Coronary artery (tissue), 2 donors: Measurements from ENCODE around the gene GAB3.
"Not testable (repeated sequence)": the region's sequence is repeated elsewhere in the genome, so short reads cannot be mapped to it uniquely, and the experiment has no call there.

Source experiments
- DNase-seq: peaks from one replicate; pipeline ENCODE4 v3.0.0-alpha.2; 2017; ENCODE audit warnings: low spot score
- H3K27ac ChIP-seq, 2 donors: fragments of 200-600 bp; sonication (generic); one replicate each; pipeline ENCODE4 v1.5.1; 2016 to 2019
- H3K4me3 ChIP-seq: fragments of 200-600 bp; sonication (generic); 2 replicates; pipeline ENCODE4 v1.5.1; 2016; ENCODE audit warnings: mild to moderate bottlenecking, moderate library complexity
- CTCF ChIP-seq: fragments of 200-600 bp; sonication (generic); IDR thresholded peaks from one replicate; pipeline ENCODE4 v1.5.1; 2019; ENCODE audit warnings: antibody characterized with exemption

GAB3 gene

DNA sequence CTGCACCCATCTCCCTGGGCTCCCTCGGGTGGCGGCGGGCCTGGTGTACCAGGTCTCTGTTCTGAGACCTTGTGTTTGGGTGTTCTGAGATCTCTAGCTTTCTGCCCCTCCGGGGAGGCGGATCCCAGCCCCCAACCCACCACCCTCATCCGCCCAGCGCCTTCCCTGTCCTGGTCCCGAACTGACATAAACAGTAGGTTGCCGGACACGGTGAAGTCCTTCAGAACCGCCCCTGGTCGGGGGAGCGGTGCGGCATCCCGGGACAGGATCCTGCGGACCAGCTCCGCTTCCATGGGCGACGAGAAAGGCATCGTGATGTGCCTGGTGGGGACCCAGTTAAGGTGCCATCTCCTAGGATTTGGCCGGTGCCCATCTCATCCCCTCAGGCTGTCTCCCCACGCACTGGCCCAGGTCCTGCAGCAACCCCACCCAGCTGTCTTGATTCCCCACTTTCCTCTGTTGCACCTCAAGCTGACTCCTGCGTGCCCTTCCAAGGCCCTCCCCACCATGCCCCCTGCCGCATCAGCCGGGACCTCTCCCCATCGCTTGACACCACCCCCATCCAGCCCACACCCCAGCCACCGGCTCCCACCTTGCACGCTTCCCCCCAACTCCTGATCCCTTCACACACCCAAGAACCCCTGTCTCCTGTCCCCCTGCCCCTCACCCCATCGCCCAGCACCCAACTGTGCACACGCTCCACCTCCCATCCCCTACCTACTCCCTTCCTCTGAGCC lies 98.4 kb downstream of the GAB3 start:
- DNase-seq, result peak; percentile 61
- TF ChIP-seq CTCF, result no peak
- no peak overlapping the region for H3K27ac ChIP-seq
- no peak overlapping the region for H3K4me3 ChIP-seq

DNA sequence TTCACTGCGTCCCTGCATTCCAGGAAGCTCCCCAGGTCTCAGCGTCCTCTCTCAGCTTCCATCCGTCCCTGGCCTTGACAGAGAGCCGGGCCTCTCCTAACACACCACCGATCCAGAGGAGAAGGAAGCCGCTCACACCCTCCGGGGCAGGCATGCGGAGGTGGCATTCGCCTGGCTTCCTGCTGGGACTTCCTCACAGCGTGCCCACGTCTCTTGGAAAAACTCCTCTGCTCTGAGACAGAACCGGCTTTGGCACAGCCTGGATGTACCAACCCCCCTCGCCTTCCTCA lies 100.7 kb downstream of the GAB3 start:
- Histone ChIP-seq H3K27ac (no peak overlapping the region), H3K4me3 (no peak overlapping the region)
- no peak for TF ChIP-seq CTCF

DNA sequence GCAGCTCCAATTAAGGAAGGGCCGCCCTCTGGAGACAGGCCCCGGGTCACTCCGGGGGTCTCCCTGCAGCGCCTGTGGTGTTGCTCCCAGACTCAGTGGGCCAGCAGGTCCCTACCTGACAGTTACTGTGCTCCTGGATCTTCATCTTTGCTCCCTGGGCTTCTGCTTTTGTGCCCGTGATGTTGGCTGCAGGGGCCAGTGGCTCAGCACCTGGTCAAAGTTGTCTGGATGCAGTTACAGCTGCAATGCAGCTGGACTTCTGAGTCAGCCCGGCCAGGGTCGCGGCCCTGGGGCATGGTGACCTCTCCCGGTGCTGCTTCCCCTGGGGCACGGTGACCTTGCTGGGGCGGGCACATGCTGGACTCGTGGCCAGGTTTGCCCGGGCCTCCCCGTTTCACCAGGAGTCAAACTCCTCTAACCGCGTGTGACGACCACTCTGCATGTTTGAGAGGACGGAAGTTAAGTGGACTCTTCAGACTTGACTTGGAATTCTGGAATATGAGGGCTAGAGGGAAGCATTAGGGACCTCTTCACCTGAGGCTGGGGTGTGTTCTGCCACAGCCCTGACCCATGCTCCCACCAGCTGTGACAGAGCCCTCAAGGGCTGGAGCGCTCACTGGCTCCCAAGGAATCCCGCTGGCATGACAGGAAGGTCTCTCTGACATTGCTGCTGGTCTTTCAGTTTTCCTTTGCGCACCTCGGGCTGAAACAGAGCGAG lies 101.2 kb downstream of the GAB3 start:
- no peak for TF ChIP-seq CTCF
- peak; percentile 50 for DNase-seq
- Histone ChIP-seq H3K27ac (no peak overlapping the region), H3K4me3 (no peak overlapping the region)

More for the DNA sequence above, 100.7 kb downstream of the GAB3 start:
- peak; percentile 58 for DNase-seq

- Histone ChIP-seq H3K4me3 (no peak overlapping the region), H3K27ac (no peak overlapping the region)
- DNase-seq, result no peak
- no peak for TF ChIP-seq CTCF
Measured at GRCh38 chrX:154648931-154649330, 101.9 kb downstream of the GAB3 start.

- DNase-seq, H3K4me3 ChIP-seq, H3K27ac ChIP-seq: not testable (repeated sequence)
Measured at GRCh38 chrX:154645745-154646378, 105.0 kb downstream of the GAB3 start.

GRCh38 chrX:154643708-154644107 lies 107.2 kb downstream of the GAB3 start:
- H3K27ac ChIP-seq, DNase-seq, H3K4me3 ChIP-seq: not testable (repeated sequence)

DNA sequence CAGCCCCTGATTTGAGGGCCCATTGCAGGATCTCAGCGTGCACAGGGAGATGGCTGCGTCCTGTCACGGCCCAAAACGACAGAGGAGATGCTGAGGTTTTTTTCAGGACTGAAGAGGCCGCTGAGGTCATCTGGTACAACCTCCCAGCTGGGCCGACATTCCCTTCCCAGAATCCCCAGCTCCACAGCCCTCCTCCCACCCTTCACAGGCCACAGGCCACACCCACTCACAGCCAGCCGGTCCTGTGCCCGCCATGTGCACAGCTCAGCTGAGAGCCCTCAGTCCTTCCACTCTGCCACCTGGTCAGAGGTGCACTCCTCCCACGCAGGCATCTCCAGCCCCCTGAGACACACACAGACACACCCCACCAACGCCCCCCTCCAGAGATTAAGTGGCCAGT lies 109.1 kb downstream of the GAB3 start:
- DNase-seq, H3K27ac ChIP-seq, H3K4me3 ChIP-seq: not testable (repeated sequence)

DNA sequence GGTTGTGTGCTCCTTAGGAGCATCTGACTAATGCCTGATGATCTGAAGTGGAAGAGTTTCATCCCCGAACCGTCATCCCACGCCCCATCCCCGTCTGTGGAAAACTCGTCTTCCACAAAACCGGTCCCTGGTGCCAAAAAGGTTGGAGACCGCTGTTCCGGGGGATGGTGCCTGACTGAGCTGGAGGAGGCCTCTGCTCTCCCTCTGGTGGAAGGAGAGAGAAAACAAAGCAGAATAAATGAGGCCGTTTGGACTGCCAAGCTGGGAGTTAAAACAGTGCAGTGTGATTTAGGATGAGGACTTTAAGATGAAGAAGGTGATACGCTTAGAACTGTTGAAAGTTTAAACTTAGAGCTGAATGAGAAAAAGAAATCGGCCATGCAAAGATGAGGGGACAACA lies 117.2 kb downstream of the GAB3 start:
- H3K27ac ChIP-seq, DNase-seq: not testable (repeated sequence)

DNA sequence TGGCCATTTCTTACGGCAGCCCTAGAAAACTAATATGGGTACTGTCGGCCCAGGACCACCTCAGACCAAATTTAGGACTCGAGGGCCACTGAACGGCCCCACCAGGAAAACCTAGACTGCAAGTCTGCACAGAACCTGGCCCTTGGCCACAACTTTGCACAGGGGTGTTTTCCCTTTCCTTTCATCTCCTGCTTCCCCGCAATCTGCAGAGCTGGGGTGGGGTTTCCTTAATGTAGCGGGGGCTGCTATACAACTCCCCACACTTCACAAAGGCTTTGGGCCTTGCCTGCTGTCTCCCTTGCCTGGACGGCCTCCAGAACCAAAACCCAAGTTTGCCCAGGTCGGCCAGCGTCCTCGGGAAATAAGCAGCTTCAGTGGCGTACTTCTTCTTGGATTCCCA lies 119.9 kb downstream of the GAB3 start:
- H3K27ac ChIP-seq, DNase-seq, H3K4me3 ChIP-seq: not testable (repeated sequence)

More for the DNA sequence above, 117.2 kb downstream of the GAB3 start:
- H3K4me3 ChIP-seq, result not testable (repeated sequence)

GRCh38 chrX:154628960-154629359 lies 121.9 kb downstream of the GAB3 start:
- not testable (repeated sequence) for DNase-seq, H3K27ac ChIP-seq, H3K4me3 ChIP-seq
